GM12872 (cell line): Measurements from ENCODE around the gene YIF1A.

ENCODE experiments used
- CTCF ChIP-seq: IDR thresholded peaks from 3 replicates; pipeline ENCODE4 v1.5.1; 2011; ENCODE audit warnings: low read depth, mild to moderate bottlenecking, low read length, moderate library complexity; ENCODE audit not compliant: insufficient read depth

YIF1A gene

GRCh38 chr11:66288671-66289547, at the start of gene YIF1A:
Gene YIF1A, minus strand, starts transcription at chr11:66289143. Its CDS starts 158 bp downstream, at chr11:66288985.
- no peak for TF ChIP-seq CTCF

- no peak for TF ChIP-seq CTCF
Measured at GRCh38 chr11:66337103-66337899, 48.4 kb upstream of the YIF1A start.

- TF ChIP-seq CTCF = peak; percentile 31; the same call in 2 of the 3 replicates
Measured at GRCh38 chr11:66336234-66337102, 47.5 kb upstream of the YIF1A start, which contains the start of gene RIN1. Gene RIN1, minus strand, starts transcription at chr11:66336434. Its CDS starts 32 bp downstream, at chr11:66336402.

- TF ChIP-seq CTCF = no peak
Measured at GRCh38 chr11:66335531-66336233, 46.7 kb upstream of the YIF1A start.

GRCh38 chr11:66334605-66335442, 45.9 kb upstream of the YIF1A start:
- no peak for TF ChIP-seq CTCF

- no peak for TF ChIP-seq CTCF
Measured at GRCh38 chr11:66333896-66334604, 45.1 kb upstream of the YIF1A start.
